HG03103 (cell line): Measurements from ENCODE around the gene AGTRAP.

Experiments used
- ATAC-seq: cut with Tn5 transposase; IDR thresholded peaks from one replicate; pipeline ENCODE4 v1.9.1; 2021; ENCODE audit warnings: low read depth; ENCODE audit not compliant: unreplicated experiment

The AGTRAP gene

DNA sequence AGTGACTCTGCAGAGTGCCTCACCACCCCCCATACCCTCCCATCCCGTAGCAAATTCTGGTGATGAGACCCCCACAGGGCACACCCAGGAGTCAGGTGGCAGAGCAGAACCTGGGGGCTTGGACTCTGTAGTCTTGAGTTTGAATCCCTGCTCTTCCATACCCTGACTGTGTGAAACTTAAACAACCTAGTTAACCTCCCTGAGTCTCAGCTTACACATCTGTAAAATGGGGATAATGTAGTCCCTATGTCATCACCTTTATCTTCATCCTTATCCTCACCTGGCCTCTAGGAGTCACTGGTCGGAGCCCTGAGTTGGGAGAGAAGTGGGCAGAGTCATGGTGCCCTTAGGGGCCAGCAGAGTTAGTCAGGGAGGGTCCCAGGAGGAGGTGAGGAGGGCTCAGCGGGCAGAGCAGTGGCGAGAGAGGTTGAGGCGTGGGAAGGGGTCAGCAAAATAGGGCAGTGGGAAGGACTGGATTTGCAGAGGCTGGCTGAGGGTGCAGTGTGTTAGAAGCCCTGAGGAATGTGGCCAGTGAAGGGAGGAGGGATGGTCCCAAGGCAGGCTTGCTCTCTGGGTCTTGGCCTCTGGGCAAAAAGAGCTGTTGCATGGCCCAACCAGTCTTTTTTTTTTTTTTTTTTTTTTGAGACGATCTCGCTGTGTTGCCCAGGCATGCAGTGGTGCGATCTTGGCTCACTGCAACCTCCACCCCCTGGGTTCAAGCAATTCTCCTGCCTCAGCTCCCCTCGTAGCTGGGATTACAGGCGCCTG lies 44.6 kb downstream of the AGTRAP start:
- ATAC-seq, result no peak

DNA sequence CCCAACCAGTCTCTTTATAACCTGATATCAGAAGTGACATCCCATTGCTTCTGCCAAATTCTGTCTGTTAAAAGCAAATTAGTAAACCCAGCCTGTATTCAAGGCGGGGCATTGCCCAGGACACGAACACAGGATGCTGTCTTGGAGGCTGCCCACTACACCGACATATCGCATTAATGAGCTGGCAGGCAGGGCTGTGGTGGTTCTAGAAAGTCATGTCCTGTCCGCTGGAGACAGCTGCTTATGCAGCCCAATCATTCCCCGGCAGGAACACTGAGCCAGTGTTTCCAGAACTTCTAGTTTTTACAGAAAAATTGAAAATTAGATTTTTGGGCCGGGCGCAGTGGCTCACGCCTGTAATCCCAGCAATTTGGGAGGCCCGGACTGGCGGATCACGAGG lies 45.4 kb downstream of the AGTRAP start:
- ATAC-seq, result no peak

DNA sequence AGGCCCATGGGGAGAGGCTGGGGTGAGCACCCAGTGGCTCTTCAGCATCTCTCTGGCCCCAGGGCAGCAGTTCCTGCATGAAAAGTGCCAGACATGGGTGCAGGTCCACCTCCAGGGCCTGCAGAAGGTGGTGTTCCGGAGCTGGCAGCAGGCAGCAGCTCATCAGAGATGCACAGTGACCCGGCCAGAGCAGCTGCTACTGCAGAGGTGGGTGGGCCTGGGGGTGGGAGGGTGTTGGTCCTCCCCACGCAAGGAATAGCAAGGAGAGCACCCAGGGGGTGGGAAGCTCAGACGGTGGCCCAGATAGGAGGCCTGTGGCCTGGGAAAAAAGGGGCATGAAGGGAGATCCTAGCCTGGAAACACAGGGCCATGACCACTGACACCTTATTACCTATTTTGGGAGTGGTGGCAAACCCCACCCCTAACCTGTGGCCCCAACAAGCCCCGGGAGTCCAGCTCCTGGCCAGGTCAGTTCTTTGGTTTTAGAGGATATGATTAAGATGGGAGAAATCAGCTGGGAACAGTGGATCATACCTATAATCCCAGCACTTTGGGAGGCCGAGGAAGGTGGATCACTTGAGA lies 46.3 kb downstream of the AGTRAP start:
- ATAC-seq, result no peak

DNA sequence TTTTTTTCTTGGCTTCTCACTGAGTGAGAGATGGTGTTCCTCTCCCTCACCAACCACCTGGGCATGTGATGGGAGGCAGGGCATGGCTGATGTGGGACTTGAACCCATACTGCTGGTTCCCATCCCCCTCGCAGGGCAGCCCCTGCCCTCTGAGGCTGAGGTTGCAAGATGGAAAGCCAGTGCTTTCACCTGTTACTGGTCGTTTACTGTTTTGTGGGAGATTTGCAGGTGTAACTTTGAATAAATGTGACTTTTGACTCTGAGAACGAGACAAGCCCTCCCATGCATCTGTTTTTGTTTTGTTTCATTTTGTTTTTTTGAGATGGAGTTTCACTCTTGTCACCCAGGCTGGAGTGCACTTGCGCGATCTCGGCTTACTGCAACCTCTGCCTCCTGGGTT lies 47.6 kb downstream of the AGTRAP start:
- no peak for ATAC-seq

DNA sequence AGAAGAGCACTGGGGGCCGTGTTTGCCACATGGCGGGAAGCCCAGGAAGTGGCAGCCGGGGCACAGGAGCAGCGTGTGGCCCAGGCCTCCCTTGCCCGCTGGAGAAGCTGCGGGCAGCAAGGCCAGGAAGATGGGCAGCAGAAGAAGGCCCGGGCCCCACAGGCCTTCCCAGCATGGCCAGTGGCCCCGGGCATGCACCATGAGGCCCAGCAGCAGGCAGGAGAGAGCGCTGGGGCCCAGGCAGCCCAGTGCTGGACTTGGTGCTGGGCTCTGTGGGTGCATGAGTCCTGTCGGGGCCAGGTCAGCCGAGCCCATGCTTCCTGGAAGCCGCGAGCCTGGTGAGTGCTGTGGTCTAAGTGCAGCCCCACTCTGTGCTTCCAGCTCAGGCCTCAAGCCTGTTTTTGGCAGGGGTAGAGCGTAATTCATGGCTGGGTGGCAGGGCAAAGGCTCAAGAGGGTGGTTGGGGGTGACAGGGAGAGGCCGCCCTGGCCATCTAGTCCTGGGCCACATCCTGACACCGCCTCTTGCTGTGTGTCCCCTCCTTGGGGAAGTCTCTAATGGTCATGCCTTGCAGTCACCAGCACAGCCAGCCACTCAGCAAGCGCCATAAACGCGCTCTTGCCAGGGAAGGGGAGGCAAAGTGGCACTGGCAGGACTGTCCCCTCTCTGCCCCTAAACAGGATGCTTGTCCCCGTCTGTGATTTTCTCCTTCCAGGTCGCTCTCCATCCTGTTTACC lies 48.5 kb downstream of the AGTRAP start:
- ATAC-seq, result no peak

DNA sequence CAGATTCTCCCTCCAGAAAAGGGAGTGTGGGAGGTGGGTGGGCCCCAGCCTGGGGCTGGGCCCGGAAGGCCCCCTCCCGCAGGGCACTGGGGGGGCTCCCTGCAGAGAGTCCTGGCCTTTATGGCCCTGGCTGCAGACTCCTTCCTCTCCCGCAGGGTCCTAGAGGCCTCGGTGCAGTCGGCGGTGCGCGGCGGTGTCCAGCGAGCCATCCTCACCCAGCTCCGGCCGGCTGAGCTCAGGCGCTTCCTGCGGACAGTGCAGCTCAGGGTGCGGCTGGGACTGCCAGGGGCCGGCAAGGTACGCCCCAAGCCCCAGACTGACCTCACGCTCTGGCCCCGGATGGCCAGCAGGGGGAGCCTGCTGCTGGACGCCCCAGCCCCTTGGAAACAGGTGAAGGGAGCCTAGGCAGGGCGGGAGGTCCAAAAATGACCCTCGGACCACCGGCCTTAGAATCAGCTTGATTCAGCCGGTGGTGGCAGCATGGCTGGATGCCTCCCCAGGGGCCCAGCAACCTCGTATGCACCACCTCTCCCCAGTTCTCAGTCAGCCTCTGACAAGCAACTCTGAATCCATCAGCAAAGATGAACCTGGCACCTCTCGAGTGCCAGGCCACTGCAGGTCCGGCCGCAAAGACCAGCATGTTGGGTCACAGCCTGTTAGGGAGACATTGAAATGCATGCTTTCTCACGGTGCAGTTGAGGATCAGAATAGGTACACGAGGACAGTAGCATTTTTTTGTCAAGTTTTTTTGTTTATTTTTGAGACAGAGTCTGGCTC lies 49.2 kb downstream of the AGTRAP start:
- ATAC-seq, result no peak

DNA sequence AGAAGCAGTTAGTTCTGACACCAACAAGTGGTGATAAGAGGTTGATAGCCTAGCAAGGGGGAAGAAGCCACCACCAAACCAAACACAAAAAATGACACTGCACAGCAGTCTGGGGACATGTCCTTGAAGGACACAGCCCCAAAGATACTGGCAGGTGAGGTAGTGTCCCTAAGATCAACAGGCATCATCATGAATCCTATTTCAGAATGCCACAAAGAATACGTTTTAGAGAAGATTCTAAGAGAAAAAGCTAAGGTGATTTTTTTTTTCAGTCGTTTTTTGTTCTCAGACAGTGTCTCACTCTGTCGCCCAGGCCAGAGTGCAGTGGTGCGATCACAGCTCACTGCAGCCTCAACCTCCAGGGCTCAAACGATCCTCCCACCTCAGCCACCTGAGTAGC lies 50.2 kb downstream of the AGTRAP start:
- no peak for ATAC-seq

DNA sequence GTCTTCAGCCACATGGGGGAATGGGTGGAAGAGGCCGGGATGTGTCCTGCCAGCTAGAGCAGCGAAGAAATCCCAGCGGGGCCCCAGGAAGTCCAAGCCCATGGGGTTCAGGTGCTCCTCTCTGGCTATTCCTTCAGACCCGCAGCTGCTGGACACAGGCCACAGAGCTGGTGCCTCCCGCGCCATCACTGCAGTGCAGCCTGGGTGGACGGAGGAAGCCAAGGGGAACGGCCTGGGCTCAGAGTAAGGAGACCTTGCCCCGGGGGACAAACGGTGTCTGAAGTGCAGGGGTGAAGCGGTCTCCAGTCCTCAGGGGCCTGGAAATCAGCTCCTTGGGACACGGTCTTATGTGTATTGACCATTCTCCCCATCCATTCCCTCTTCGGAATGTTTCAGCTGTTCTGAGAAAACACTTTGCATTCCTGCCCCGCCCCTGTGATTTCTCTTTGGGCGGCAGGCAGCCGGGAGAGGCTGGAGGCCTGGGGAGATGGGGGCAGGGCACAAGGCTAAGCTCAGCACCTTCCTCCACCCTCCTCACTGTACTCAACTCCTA lies 51.4 kb downstream of the AGTRAP start:
- no peak for ATAC-seq

DNA sequence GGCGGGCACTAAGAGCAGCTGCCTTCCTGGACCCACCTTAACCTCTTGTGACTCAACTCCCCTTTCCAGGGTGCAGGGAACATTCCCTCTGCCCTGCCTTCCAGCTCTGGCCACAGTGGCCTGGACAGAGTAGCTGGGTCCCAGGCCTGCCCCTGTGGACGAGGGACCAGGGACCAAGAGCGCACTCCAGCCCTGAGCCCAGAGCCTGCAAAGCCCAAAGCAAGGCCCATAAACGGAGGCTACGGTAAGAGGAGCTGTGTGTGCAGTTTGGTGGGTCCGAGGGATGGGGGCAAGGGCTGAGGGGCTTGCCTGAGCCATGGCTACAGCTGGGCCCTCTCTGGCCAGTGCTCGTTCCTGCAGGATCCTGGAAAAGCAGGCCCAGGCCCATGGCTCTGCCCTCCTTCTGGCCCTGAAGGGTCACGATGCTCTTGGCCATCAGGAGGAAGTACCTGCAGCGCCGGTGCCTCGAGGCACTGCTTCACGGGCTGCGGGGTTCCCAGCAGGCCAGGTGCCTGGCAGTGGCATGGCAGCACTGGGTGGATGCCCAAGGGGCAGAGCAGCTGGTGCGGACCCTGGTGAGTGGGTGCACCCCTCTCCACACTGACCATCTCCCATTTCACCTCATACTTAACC lies 52.0 kb downstream of the AGTRAP start:
- ATAC-seq, result no peak

DNA sequence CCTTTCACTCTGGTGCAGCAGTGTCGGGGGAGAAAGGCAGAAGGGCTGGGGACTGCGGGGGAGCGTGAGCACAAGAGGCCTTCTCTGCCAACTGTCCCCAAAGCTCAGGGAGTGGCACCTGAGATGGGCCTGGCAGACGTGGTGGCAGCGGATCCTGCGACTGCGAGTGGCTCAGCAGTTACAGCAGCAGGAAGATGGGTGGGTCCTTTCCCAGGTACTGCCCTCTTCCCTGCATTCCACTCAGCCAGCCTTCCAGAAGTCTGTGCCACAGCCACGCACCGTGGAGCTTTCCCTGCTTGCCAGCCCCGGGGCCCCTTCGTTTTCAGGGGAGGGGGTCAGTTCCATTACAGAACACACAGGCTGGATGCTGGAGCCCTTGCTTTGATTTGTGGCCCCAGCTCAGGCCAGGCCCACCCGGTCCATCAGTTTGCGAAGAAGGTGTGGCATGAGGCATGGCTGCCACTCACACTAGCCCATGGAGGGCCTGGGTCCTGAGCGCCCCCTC lies 52.7 kb downstream of the AGTRAP start:
- ATAC-seq, result no peak

DNA sequence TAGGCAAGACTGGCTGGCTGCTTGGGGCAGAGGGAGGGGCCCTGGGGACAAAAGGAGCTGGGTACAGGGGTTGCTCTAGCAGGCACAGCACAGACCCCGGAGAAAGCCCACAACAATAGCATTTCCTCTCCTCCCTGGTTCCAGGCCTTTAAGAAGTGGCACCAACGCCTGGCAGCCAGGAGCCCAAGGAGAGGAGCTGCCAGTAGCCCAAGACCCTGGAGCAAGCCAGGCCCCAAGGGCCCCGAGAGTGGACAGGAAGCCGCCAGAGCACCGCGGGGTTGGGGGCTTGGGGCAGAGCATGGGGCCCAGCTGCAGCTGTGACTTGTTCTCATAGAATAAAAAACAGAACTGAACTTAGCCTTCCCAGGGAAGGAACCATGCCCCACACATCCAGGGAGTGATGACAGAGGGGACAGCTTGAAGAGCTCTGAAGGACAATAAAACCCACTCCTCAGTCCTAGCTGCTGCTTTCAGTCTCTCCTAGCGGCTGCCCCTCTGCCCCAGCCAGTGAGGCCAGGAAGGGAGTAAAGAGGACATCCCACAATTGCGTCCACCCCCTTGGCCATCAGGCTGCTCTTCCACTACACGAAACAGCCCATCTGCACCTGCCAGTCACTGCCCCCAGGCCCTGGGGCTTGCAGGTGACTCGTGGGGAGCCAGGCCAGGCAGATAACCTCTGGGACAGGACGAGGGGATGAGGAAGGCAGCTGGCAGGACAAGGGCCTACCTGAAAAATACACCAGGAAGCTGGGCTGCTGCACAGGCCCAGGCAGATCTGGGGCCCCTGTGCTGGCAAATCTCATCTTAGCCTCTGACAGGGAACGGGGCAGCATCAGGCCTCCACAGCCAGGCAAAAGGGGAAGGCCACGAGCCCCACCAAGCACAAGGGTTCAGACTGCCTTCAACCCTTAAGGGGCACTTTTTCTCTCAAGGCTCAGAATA lies 53.5 kb downstream of the AGTRAP start:
- no peak for ATAC-seq

DNA sequence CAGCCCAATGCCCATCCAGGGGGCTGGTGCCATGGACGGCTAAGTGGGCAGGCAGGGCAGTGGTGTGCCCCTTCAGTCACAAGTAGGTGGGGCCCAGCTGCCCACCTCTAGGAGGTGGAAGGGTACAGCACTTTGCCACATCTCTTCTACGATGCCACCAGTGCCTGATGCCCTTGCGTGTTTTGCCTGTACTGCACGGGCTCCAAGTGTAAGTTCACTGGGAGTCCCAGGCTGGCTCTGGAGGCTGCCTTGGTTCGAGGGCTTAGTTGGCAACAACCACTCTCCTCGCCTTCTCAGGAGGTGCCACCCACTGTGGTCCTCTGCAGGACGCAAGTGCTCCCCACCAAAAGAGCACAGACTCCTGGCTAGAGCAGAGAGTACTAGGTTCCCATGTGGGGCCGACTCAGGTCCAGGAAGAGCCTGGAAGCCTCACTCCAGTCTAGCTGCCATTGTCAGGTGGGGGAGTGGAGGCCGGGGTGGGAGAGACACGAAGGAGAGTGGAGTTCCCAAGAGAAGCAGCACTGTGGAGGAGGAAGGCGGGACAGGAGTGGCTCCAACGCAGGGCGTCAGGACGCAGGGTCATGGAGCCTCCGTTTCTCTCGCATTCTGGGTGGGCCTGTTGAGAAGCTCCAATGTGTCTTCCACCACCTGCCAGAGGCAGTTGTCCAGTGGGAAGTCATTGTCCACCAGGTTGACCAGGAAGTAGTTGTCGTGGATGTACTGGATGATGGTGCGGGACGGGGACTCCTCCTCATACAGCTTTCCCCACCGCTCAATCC lies 54.4 kb downstream of the AGTRAP start:
- ATAC-seq, result no peak

DNA sequence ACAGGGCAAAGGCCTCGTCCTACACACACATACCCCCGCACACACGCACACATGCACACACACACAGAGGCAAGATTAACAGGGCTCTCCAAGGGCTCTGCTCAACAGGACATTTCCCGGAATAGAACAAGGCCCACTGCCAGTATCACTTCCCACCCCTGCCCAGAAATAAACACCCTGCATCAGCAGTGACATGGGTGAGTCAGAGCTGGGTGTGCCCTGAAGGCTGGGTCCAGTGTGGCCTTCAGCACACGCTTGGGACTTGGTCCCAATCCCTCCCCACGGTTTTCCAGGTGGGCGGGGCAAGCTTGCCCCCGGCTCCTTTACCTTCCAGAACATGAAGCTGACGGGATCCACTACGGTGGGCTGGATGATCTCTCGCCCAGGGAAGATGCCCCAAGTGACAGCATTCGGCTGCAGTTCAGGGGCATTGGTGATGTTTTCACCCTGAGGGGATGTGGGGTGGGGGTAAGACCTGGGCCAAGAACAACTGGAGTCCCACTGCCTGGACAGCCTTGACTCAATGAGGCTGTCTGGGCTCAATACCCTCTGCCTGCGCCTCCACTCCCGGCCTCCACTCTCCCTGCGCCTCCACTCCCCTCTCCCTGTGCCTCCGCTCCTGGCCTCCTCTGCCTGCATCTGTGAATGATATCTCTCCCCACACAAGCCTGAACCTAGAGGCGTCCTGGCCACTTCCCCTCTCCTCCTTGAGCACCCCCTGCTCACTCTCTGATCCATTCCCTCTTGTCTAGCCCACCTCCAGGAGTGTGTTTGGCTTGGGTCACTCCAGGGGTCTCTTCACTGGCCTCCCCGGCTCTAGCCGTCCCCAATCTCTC lies 55.2 kb downstream of the AGTRAP start:
- ATAC-seq, result no peak

DNA sequence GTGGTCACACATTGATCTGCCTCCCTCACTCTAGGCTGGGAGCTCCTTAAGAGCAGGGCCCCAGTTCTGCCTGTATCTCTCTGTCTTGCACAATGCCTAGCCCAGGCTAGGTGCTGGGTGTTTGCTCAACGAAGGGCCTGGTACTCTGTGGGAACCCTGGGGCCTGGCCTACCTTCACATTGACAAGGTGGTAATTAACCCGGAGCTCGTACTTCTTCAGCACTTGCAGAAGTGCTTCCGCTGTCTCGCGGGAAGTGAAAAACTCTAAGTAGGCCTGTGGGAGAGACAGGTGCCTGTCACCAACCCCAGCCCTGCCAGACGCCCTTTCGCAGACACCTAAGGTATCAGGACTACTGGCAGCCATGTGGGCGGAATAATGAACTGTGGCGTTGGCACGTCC lies 56.2 kb downstream of the AGTRAP start:
- ATAC-seq, result no peak

DNA sequence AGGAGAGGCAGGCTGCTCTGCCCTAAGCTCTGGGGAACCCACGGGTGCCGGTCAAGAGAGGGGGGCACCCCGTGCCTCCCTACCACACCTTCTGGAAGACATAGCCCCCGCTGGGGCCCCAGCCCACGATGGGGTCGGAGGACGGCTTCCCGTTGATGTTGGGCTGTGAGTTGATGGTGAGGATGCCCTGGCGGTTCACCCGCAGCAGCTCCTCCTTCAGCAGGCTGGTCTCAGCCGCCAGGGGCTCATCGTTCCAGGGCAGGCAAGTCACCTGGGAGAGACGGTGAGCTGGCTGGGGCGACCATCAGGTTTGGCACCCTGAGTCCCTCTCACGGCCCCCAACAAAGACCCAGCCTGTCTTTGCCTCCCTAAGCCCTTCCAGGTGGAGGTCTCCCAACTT lies 57.9 kb downstream of the AGTRAP start:
- no peak for ATAC-seq

DNA sequence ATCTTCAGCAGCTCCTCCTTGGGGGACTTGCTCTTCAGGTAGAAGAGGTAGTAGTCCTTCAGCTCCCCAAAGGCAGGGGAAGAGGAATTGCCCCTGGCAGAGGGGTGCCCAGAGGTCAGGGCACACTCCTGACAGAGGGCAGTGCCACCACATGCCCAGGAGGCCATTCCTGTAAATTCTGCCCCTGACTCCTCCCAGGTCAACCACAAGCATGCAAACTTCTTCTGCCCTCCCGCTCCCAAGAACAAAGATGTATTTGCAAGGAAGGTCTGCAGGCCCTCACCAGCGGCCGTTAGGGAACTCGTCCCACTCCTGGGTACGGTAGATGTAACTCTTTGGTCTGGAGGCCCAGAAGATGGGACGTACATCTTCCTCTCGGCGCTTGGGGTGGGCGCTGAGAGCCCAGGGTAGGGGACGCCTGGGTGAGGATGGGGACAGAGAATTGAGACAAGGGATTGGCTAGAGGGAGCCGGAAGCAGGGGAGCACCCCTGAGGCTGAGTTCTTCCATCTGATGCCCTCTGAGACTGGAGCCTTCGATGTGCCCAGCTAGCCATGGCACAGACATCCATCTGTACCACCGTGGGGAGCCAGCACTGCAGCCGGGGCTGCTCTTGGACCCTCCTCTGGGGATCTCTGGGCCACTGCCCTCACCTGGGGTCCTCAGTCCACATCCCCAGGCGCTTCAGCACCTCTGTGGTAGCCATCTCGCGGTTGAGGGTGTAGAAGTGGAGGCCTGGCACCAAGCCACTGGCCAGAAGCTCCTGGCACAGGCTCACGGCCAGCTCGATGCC lies 58.7 kb downstream of the AGTRAP start:
- ATAC-seq, result no peak
